SH-SY5Y (cell line): ENCODE data around the gene ISLR2.

Source experiments
- GATA2 ChIP-seq: IDR thresholded peaks from 2 replicates; pipeline ENCODE4 v1.6.1; 2011; ENCODE audit warnings: mild to moderate bottlenecking, low read depth, low read length
- GATA3 ChIP-seq: IDR thresholded peaks from 2 replicates; pipeline ENCODE4 v1.6.1; 2011; ENCODE audit warnings: low read depth, mild to moderate bottlenecking, low read length, moderate library complexity

GRCh38 chr15:74128785-74129585 is 1.4 kb upstream of the ISLR2 start:
- TF ChIP-seq GATA2: no peak
- TF ChIP-seq GATA3: no peak
